Measurements from ENCODE around the gene ACP4.
"Not testable (repeated sequence)": the region's sequence is repeated elsewhere in the genome, so short reads cannot be mapped to it uniquely, and the experiment has no call there.

ACP4 gene, protein sequence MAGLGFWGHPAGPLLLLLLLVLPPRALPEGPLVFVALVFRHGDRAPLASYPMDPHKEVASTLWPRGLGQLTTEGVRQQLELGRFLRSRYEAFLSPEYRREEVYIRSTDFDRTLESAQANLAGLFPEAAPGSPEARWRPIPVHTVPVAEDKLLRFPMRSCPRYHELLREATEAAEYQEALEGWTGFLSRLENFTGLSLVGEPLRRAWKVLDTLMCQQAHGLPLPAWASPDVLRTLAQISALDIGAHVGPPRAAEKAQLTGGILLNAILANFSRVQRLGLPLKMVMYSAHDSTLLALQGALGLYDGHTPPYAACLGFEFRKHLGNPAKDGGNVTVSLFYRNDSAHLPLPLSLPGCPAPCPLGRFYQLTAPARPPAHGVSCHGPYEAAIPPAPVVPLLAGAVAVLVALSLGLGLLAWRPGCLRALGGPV

GRCh38 chr19:50790396-50790795 lies at the start of gene ACP4:
Gene ACP4 (plus strand): TSS chr19:50790415. CDS start chr19:50790415, 0 bp downstream.
- DNase-seq: no peak

DNA sequence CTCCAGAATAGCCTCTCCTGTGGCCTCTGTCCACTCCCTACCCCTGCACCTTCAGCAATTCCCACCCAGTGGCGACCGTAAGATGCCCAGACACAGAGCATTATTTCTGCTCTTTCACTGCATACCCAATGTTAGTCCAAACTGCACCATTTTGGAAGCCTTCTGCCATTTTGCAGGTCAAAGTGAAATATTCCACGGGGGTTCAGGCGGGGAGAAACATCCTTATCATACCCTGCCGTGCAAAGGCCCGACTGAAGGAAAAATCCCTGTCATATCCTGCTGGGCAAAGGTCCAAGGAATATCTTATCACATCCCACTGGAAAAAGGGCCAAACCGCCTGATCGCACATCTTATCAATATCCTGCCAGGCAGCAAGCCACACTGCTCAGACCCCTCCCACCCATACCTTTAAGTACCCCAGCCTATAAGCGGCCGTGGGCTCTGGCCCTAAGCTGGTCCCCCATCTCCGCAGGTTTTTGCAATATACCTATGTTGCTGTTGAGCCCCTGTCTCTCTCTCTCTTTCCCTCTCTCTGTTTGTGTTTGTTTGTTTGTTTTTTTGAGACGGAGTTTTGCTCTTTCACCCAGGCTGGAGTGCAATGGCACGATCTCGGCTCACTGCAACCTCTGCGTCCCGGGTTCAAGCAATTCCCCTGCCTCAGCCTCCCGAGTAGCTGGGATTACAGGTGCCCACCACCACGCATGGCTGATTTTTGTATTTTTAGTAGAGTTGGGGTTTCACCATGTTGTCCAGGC lies 48.9 kb upstream of the ACP4 start:
- no peak for DNase-seq

DNA sequence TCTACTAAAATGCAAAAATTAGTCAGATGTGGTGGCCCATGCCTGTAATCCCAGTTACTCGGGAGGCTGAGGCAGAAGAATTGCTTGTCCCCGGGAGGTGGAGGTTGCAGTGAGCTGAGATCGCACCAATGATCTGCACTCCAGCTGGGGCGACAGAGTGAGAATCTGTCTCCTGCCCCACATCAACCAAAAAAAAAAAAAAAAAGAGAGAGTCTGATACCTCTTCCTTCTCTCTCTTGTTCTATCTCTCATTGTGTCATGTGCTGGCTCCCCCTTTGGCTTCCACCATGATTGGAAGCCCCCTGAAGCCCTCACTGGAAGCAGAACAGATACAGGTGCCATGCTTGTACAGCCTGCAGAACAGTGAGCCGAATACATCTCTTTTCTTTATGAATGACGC lies 46.7 kb upstream of the ACP4 start:
- DNase-seq: no peak

GRCh38 chr19:50745221-50745620 lies 45.0 kb upstream of the ACP4 start:
- DNase-seq: no peak

- not testable (repeated sequence) for DNase-seq
These were observed 43.1 kb upstream of the ACP4 start for GRCh38 chr19:50747141-50747540.

GRCh38 chr19:50749490-50749889 lies 40.7 kb upstream of the ACP4 start:
- DNase-seq: no peak

DNA sequence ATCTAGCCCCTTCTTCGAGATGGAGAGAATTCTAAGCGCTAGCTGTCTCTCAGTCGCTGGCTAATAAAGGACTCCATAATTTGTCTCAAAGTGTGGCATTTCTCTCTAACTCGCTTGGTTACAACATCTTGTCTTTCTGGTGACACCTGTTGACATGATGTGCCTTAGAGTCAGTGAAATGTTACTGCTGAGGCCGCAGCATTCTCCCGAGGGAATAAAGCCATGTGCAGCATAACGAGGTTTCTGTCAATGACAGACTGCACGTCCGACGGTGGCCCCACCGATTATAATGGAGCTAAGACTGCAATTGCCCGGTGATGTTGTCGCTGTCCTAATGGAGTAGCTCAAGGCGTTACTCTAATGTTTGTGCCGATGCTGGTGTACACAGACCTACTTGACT lies 40.2 kb upstream of the ACP4 start:
- DNase-seq: no peak

GRCh38 chr19:50753879-50754278 lies 36.3 kb upstream of the ACP4 start:
- DNase-seq: no peak

DNA sequence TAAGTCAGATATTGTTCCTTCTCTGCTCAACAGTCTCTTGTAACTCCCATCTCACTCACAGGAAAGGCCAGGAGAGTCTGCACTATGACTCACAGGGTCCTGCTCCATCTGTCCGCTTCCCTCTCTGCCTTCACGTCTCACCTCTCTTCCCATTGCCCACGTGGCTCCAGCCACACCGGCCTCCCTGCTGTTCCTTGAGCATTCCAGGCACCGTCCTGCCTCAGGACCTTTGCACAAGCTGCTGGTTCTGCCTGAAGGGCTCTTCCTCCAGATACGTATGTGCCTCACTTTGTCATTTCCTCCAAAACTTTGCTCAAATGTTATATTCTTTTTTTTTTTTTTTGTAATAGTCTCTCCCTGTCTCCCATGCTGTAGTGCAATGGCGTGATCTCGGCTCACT lies 34.0 kb upstream of the ACP4 start:
- not testable (repeated sequence) for DNase-seq

DNA sequence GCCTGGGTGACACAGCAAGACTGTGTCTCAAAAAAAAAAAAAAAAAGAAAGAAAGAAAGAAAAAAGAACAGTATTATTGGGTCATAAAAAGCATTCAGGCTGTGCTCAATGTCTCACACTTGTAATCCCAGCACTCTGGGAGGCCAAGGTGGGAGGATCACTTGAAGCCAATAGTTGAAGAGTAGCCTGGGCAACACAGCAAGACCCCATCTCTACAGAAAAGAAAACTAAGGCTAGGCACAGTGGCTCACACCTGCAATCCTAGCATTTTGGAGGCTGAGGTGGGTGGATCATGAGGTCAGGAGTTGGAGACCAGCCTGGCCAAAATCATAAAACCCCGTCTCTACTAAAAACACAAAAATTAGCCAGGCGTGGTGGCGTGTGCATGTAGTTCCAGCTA lies 32.6 kb upstream of the ACP4 start:
- DNase-seq: not testable (repeated sequence)

GRCh38 chr19:50759076-50759475 lies 31.1 kb upstream of the ACP4 start:
- not testable (repeated sequence) for DNase-seq

GRCh38 chr19:50759886-50760285 lies 30.3 kb upstream of the ACP4 start:
- peak; percentile 7 for DNase-seq

DNA sequence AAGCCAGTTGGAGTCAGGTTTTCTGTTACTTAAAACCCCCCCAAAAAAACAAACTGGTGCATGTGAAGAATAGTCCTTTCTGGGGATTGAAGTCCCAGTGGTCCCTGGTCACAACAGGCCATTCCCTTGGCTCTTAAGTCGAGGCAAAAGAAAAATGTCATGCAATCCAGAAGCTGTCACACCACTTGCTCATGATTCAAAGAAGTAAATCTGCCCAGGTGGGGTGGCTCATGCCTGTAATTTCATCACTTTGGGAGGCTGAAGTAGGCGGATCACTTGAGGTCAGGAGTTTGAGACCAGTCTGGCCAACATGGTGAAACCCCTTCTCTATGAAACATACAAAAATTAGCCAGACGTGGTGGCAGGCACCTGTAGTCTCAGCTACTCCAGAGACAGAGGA lies 28.7 kb upstream of the ACP4 start:
- not testable (repeated sequence) for DNase-seq

DNA sequence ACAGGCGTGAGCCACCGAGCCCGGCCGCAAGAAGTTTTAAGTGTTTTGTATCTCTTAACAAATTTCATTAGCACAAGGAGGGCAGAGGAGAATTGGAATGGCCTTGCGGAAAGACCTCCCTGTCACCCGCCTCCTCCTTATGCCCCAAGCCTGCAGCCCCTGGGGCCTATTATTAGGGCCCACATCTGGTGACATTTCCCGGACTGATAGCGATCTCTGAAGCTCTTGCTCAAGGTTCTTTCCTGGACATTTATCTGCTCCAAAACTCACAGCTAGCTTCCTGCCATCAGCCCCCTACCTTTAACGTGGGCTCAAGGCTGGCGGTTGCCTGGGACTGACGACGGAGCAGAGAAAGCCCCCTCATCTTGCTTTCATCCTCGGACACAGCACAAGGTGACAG lies 26.7 kb upstream of the ACP4 start:
- not testable (repeated sequence) for DNase-seq

- DNase-seq: no peak
These were observed 25.8 kb upstream of the ACP4 start for GRCh38 chr19:50764409-50764808.

- not testable (repeated sequence) for DNase-seq
These were observed 23.5 kb upstream of the ACP4 start for GRCh38 chr19:50766746-50767145.

DNA sequence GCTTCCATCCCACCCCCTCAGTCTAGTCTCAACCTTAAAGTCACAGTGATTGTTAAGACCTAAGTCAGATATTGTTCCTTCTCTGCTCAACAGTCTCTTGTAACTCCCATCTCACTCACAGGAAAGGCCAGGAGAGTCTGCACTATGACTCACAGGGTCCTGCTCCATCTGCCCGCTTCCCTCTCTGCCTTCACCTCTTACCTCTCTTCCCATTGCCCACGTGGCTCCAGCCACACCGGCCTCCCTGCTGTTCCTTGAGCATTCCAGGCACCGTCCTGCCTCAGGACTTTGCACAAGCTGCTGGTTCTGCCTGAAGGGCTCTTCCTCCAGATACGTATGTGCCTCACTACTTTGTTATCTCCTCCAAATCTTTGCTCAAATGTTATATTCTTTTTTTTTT lies 23.0 kb upstream of the ACP4 start:
- DNase-seq: not testable (repeated sequence)

- no peak for DNase-seq
These were observed 21.9 kb upstream of the ACP4 start for GRCh38 chr19:50768277-50768676.

DNA sequence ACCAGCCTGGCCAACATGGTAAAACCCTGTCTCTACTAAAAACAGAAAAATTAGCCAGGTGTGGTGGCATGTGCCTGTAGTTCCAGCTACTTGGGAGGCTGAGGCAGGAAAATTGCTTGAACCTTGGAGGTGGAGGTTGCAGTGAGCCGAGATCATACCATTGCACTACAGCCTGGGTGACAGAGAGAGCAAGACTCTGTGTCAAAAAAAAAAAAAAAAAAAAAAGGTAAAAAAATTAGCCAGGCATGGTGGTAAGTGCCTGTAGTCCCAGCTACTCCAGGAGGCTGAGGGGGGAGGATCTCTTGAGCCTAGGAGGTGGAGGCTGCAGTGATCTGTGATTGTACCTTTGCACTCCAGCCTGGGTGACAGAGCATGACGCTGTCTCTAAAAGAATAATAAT lies 20.1 kb upstream of the ACP4 start, which contains the start of gene GPR32:
TSS of gene GPR32 (plus strand) at position 301 of the 400 bp plus-strand sequence. CDS start 137 bp downstream, outside the sequence.
- not testable (repeated sequence) for DNase-seq

- DNase-seq: no peak
These were observed 19.3 kb upstream of the ACP4 start for GRCh38 chr19:50770888-50771287.

DNA sequence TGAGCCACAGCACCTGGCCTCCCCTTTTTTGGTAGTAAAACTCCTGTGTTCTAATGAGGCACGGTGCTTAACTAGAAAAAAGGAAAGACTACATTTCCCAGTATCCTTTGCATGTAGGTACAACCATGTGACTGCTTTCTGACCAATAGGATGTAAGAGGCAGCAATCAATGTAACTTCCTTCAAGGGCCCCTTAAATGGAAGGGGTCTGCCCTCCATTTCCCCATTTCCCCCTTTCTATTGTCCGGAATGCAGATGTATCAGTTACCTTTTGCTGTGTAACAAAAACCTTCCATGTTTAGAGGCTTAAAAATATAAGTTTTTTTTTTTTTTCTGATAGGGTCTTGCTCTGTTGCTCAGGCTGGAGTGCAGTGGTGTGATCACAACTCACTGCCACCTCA lies 17.7 kb upstream of the ACP4 start:
- DNase-seq: no peak

GRCh38 chr19:50772912-50773311 lies 17.3 kb upstream of the ACP4 start:
- not testable (repeated sequence) for DNase-seq

GRCh38 chr19:50773454-50773853 lies 16.8 kb upstream of the ACP4 start:
- not testable (repeated sequence) for DNase-seq

- DNase-seq: no peak
These were observed 14.1 kb upstream of the ACP4 start for GRCh38 chr19:50776131-50776530.

Measured in fibroblast of skin of right quadriceps (primary cell).